Measurements from ENCODE around the gene IGLON5. TPM values are rescaled to one million over a fixed set of nuclear protein-coding genes. Genes with fewer than 3 reads are reported as not detected.

IGLON5 gene
- total RNA-seq, 1 donor from 2014 or later: 18.0 TPM

DNA sequence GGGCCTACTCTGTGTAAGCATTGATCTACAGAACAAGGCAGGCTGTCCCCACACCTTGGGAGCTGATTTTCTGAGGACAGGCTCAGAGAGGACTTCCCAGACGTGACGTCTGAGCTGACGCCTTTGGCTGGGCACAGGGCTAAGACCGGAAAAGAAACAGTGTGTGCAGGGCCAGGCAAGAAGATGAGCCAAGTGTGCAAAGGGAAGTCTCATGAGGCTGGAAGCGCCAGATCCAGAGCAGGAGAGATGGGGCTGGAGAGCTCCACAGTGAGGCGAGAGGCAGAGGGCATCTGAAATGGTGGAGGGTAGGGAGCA, 12.7 kb downstream of the IGLON5 start:
- H3K27ac Mint-ChIP-seq: no peak overlapping the region
- no peaks in the 10 kb centered on the region for H3K9me3 Mint-ChIP-seq
- no peak overlapping the region for H3K4me3 Mint-ChIP-seq
- H3K27me3 Mint-ChIP-seq: peaks cover 8% of the 10 kb centered on the region
- H3K36me3 Mint-ChIP-seq: no peaks in the 10 kb centered on the region
- TF ChIP-seq, protein P1, sequence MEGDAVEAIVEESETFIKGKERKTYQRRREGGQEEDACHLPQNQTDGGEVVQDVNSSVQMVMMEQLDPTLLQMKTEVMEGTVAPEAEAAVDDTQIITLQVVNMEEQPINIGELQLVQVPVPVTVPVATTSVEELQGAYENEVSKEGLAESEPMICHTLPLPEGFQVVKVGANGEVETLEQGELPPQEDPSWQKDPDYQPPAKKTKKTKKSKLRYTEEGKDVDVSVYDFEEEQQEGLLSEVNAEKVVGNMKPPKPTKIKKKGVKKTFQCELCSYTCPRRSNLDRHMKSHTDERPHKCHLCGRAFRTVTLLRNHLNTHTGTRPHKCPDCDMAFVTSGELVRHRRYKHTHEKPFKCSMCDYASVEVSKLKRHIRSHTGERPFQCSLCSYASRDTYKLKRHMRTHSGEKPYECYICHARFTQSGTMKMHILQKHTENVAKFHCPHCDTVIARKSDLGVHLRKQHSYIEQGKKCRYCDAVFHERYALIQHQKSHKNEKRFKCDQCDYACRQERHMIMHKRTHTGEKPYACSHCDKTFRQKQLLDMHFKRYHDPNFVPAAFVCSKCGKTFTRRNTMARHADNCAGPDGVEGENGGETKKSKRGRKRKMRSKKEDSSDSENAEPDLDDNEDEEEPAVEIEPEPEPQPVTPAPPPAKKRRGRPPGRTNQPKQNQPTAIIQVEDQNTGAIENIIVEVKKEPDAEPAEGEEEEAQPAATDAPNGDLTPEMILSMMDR (conservative IDR thresholded peaks at IDR 0.05): no peak
- H3K4me1 Mint-ChIP-seq (ENCODE audit: unreplicated experiment): peaks cover 12% of the 10 kb centered on the region
- DNase-seq (ENCODE audit: extremely low spot score, unreplicated experiment): no peak

DNA sequence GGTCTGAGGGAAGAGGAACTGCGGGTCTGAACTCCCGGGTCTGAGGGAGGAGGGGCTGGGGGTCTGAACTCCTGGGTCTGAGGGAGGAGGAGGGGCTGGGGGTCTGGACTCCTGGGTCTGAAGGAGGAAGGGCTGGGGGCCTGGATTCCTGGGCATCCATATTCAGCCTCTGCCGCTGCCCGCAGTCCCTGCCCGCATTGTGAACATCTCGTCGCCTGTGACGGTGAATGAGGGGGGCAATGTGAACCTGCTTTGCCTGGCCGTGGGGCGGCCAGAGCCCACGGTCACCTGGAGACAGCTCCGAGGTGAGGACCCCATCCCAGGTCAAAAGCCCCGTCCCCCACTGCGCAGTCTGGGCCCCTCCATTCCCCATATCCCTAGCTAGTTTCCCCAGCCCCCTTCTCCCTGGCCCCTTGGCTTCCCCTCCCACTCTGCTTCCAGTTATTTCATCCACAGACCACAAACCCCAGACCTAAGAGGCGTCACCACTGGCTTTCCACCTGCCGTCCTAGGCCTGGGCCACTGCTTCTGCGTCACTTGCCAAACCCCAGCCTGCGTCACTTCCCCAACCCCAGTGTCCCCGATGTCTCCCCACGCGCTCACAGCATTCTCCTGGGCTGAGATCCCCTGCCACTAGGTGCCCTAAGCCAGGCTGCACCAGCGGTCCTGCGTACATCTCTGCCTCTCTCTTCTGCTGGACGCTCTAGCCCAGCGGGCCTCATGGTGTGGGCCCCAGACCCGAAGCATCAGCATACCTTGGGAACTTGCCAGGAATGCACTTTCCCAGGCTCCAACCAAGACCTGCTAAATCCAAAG, 13.9 kb downstream of the IGLON5 start:
- no peaks in the 10 kb centered on the region for H3K9me3 Mint-ChIP-seq
- peaks cover 10% of the 10 kb centered on the region for H3K27me3 Mint-ChIP-seq
- TF ChIP-seq, protein P1 (conservative IDR thresholded peaks at IDR 0.05): no peak
- no peak for DNase-seq (ENCODE audit: extremely low spot score, unreplicated experiment)
- peaks cover under 1% of the 10 kb centered on the region for H3K36me3 Mint-ChIP-seq
- H3K4me3 Mint-ChIP-seq: no peak overlapping the region
- H3K27ac Mint-ChIP-seq: no peak overlapping the region
- H3K4me1 Mint-ChIP-seq (ENCODE audit: unreplicated experiment): peaks cover 4% of the 10 kb centered on the region

DNA sequence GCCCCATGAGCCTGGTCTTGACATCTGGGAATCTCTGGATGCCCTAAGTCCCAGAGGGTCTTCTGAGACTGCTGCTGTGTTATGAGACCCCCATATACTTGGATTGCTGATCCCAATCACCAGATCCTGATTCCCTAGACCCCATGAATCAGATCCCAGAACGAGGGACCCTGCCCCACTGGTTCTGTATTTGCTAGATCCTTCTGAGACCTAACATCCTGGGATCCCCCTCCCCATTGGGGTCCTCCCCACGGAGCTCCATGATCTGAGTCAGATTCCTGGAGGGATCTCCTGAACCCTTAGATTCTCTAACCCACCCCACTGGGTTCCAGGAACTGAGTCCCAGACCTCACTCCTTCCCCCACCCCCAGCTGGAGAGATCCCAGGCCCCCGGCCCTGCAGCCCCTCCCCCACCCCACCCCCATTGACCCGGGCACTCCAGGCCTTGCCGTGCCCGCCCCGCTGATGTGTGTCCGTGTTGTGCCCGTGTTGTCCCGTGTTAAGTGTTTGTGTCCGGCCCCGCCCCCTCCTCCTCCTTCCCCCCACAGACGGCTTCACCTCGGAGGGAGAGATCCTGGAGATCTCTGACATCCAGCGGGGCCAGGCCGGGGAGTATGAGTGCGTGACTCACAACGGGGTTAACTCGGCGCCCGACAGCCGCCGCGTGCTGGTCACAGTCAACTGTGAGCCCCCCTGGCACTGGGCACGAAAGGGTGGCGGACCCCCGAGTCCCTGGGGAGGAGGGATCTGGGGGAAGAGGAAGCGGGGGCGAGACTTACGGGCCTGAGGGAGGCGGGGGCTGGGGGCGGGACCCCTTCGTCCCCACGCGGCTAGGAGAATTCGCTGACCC, 15.0 kb downstream of the IGLON5 start:
- H3K4me3 Mint-ChIP-seq: no peak overlapping the region
- no peak for DNase-seq (ENCODE audit: extremely low spot score, unreplicated experiment)
- peaks cover 8% of the 10 kb centered on the region for H3K36me3 Mint-ChIP-seq
- no peaks in the 10 kb centered on the region for H3K4me1 Mint-ChIP-seq (ENCODE audit: unreplicated experiment)
- no peak overlapping the region for H3K27ac Mint-ChIP-seq
- TF ChIP-seq, protein P1 (conservative IDR thresholded peaks at IDR 0.05): no peak
- H3K9me3 Mint-ChIP-seq: no peaks in the 10 kb centered on the region
- peaks cover 10% of the 10 kb centered on the region for H3K27me3 Mint-ChIP-seq

DNA sequence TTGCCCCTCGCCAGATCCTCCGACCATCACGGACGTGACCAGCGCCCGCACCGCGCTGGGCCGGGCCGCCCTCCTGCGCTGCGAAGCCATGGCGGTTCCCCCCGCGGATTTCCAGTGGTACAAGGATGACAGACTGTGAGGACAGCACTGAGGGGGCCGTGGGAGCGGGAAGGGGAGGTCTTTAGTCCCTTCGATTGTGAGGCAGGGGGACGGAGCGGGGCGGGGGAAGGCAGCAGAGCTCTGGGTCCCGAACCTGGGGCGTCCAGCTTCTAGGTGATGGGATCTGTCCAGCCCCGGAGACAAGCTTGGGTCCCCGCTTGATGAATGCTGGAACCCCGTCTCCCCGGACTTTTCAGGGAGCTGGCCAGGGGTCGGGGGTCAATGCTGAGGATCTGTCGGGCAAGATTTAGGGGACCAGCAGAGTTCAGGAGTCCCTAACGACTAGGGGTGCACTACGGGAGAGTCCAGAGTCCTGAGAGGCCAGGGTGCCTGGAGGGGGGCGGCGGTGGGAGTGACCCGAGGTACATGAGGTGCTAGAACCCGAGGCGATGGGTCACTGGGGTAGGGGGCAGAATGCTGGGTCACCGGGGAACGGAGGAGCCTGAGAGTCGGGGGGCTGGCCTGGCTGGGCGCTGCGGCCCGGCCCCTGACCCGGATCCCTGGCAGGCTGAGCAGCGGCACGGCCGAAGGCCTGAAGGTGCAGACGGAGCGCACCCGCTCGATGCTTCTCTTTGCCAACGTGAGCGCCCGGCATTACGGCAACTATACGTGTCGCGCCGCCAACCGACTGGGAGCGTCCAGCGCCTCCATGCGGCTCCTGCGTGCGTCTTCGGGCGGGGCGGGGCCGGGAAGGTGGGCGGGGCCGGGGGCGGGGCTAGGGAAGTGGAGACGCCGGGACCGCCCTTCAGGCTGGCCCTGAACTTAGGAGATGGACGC, 15.9 kb downstream of the IGLON5 start:
- Mint-ChIP-seq H3K9me3 (no peaks in the 10 kb centered on the region), H3K4me1 (ENCODE audit: unreplicated experiment) (no peaks in the 10 kb centered on the region), H3K27ac (no peak overlapping the region), H3K36me3 (peaks cover 15% of the 10 kb centered on the region), H3K4me3 (no peak overlapping the region), H3K27me3 (peaks cover 10% of the 10 kb centered on the region)
- DNase-seq (ENCODE audit: extremely low spot score, unreplicated experiment): no peak
- TF ChIP-seq, protein P1 (conservative IDR thresholded peaks at IDR 0.05): no peak

DNA sequence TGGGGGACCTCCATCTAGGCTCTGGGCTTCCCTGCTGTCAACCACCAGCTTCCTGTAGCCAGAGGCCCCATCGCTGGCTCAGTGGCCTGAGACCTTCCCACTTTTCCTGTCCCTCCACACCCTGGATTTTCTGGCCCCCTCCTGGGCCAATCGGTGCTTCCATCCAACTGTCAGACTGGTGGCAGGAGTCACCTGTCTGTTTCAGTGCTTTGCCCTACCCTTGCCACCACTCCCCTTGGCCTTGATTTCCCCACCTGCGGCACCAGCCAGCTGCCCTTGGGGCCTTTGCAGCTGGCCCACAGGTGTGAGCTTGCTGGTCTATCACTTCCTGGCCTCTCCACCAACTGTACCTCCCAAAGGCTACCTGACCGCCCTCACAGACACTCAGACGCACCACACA, 18.0 kb downstream of the IGLON5 start:
- no peaks in the 10 kb centered on the region for H3K4me1 Mint-ChIP-seq (ENCODE audit: unreplicated experiment)
- no peak overlapping the region for H3K27ac Mint-ChIP-seq
- TF ChIP-seq, protein P1 (conservative IDR thresholded peaks at IDR 0.05): no peak
- DNase-seq (ENCODE audit: extremely low spot score, unreplicated experiment): no peak
- H3K27me3 Mint-ChIP-seq: peaks cover 6% of the 10 kb centered on the region
- peaks cover 15% of the 10 kb centered on the region for H3K36me3 Mint-ChIP-seq
- H3K4me3 Mint-ChIP-seq: no peak overlapping the region
- H3K9me3 Mint-ChIP-seq: no peaks in the 10 kb centered on the region
